HepG2 (cell line): ENCODE measurements around the gene HMGCS2. TPM values are rescaled to one million over a fixed set of nuclear protein-coding genes. Genes with fewer than 3 reads are reported as not detected.

Source experiments
- ARNT2 ChIP-seq: sonication (generic); formaldehyde crosslinking; IDR thresholded peaks from 2 replicates; pipeline ENCODE4 v1.8.0; 2022; ENCODE audit warnings: mild to moderate bottlenecking, low read depth, missing genetic modification reagents, moderate library complexity
- CBX1 ChIP-seq: IDR thresholded peaks from one replicate; pipeline ENCODE4 v1.6.1; 2016; ENCODE audit warnings: antibody characterized with exemption, low read depth
- CREBL2 ChIP-seq: sonication (generic); formaldehyde crosslinking; IDR thresholded peaks from 2 replicates; pipeline ENCODE4 v1.8.1; 2023; ENCODE audit warnings: missing genetic modification reagents, mild to moderate bottlenecking, borderline replicate concordance
- DNMT3B ChIP-seq: conservative IDR thresholded peaks from 2 replicates; pipeline ENCODE4 v1.6.1; 2016; ENCODE audit warnings: missing biosample characterization, control low read depth
- GMEB2 ChIP-seq: IDR thresholded peaks from 2 replicates; pipeline ENCODE4 v1.6.1; 2016; ENCODE audit warnings: missing biosample characterization, missing genetic modification reagents, low read depth
- GZF1 ChIP-seq: sonication (generic); formaldehyde crosslinking; IDR thresholded peaks from 2 replicates; pipeline ENCODE4 v1.5.1; 2020; ENCODE audit warnings: mild to moderate bottlenecking, missing genetic modification reagents
- HMGA1 ChIP-seq: sonication (generic); formaldehyde crosslinking; conservative IDR thresholded peaks from 2 replicates; pipeline ENCODE4 v1.4.0; 2020; ENCODE audit warnings: missing genetic modification reagents
- IKZF4 ChIP-seq: sonication (generic); formaldehyde crosslinking; IDR thresholded peaks from 2 replicates; pipeline ENCODE4 v1.5.1; 2020; ENCODE audit warnings: borderline replicate concordance, mild to moderate bottlenecking, low read depth, missing genetic modification reagents; ENCODE audit errors: not compliant biosample characterization
- KDM3A ChIP-seq: IDR thresholded peaks from 2 replicates; pipeline ENCODE4 v1.6.1; 2018; ENCODE audit warnings: low read depth, missing compliant biosample characterization
- KLF13 ChIP-seq: sonication (generic); formaldehyde crosslinking; IDR thresholded peaks from 2 replicates; pipeline ENCODE4 v1.4.0; 2020; ENCODE audit warnings: mild to moderate bottlenecking, missing genetic modification reagents
- RNF2 ChIP-seq: fragments of 450-650 bp; conservative IDR thresholded peaks from 2 replicates; pipeline ENCODE4 v1.6.1; 2016; ENCODE audit warnings: low read depth
- SIN3A ChIP-seq: IDR thresholded peaks from 2 replicates; pipeline ENCODE4 v1.6.1; 2011; ENCODE audit warnings: low read depth, mild to moderate bottlenecking, control low read depth, low read length, borderline replicate concordance
- XRCC5 ChIP-seq: fragments of 200-400 bp; formaldehyde crosslinking; optimal IDR thresholded peaks from 2 replicates; pipeline ENCODE3; 2017; ENCODE audit warnings: mild to moderate bottlenecking, low read length
- ZFP37 ChIP-seq: sonication (generic); formaldehyde crosslinking; IDR thresholded peaks from 2 replicates; pipeline ENCODE4 v1.4.0; 2020; ENCODE audit warnings: missing genetic modification reagents, borderline replicate concordance
- ZNF280B ChIP-seq: sonication (generic); formaldehyde crosslinking; IDR thresholded peaks from 2 replicates; pipeline ENCODE4 v1.5.0; 2020; ENCODE audit warnings: missing genetic modification reagents, mild to moderate bottlenecking, borderline replicate concordance
- ZNF350 ChIP-seq: sonication (generic); formaldehyde crosslinking; IDR thresholded peaks from 2 replicates; pipeline ENCODE4 v1.4.0; 2020; ENCODE audit warnings: mild to moderate bottlenecking, low read depth, missing genetic modification reagents, borderline replicate concordance
- polyA plus RNA-seq, 8 experiments: library from polyadenylated mRNA; depleted of rRNA in 3 of 8; stranded (reverse) in 7 of 8; unstranded in 1 of 8; fragments of >200 nt; fragmentation: Illumina TruSeq in 4 of 8; extraction: Trizol in 4 of 8; gene quantifications; 2 replicates each; pipeline versions ENCODE4 v1.2.1 to v1.2.3, GENCODE V29; 2011 to 2016; ENCODE audit warnings: low read depth in 4 of 8, missing spikeins in 1 of 8, mixed read lengths in 1 of 8; ENCODE audit not compliant: insufficient read depth in 1 of 8
- total RNA-seq, 5 experiments: library from RNA; depleted of rRNA; stranded (reverse); fragments of >200 nt; fragmentation: Illumina TruSeq; extraction: Trizol; gene quantifications; 2 replicates each; pipeline ENCODE4 v1.2.3, GENCODE V29; 2016; ENCODE audit warnings: low read depth in 1 of 5
- TF ChIP-seq, protein P1 (sequence below): sonication (generic); formaldehyde crosslinking; IDR thresholded peaks from 2 replicates; pipeline ENCODE4 v1.5.0; 2020; ENCODE audit warnings: missing genetic modification reagents
- TF ChIP-seq, protein P2 (sequence below): sonication (generic); formaldehyde crosslinking; IDR thresholded peaks from 2 replicates; pipeline ENCODE4 v1.8.0; 2022; ENCODE audit warnings: missing genetic modification reagents, mild to moderate bottlenecking, borderline replicate concordance
- TF ChIP-seq, protein P3 (sequence below), 2 experiments: sonication (generic) in 1 of 2; formaldehyde crosslinking in 1 of 2; IDR thresholded peaks; 2 replicates each; pipeline versions ENCODE4 v1.5.1 to v1.6.1; 2011 to 2020; ENCODE audit warnings: borderline replicate concordance in 1 of 2, low read depth in 1 of 2, low read length in 1 of 2, mild to moderate bottlenecking in 1 of 2, missing genetic modification reagents in 1 of 2, moderate library complexity in 1 of 2
- TF ChIP-seq, protein P4 (sequence below): sonication (generic); formaldehyde crosslinking; IDR thresholded peaks from 2 replicates; pipeline ENCODE4 v1.5.0; 2020; ENCODE audit warnings: missing genetic modification reagents, mild to moderate bottlenecking, borderline replicate concordance

Gene HMGCS2
- total and polyA plus RNA-seq, 2 of the 13 experiments (the other 11 are each of a cell fraction or from before 2014, with no cell fraction given), result 0.44 to 1.5 TPM

DNA sequence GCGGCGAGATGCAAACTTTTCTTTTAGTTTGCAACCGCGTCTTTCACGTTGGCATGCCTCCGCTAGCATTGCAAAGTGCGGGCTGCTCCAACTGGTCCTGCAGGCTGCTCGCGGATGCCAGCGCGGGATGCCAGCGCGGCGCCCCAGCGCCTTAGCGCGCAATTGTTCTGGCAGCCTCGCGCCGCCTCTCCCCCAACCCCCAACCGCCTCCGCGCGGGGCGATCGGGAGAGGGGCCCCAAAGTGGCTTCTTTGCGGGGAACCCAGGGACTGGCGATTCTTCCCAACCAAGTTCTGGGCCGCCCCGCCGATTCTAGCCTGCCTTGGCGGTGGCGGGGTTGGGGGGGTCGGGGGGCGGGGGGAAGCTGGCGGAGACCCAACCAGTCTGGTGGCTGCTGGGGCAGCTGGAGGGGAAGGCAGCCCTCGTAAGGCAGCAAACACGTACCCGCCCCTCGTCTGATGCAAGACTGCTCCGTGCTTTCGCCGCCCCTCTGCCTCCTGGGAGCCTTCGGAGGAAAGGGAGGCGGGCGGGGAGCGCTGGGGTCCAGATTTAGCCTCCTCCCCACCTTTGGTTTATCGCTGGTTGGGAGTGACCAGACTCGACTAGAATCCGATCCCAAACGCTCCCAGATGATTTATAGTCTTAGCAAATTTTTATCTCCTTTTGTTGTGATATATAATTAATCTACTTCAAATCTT lies 56.2 kb downstream of the HMGCS2 start (continued):
- TF ChIP-seq CREBL2 (CRISPR knock-in tag), result no peak
- no peak for TF ChIP-seq HMGA1
- peak; percentile 75; the same call in 1 of the 2 replicates for TF ChIP-seq SIN3A
- TF ChIP-seq ARNT2 (CRISPR knock-in tag), result peak; percentile 51
- TF ChIP-seq, protein P1, sequence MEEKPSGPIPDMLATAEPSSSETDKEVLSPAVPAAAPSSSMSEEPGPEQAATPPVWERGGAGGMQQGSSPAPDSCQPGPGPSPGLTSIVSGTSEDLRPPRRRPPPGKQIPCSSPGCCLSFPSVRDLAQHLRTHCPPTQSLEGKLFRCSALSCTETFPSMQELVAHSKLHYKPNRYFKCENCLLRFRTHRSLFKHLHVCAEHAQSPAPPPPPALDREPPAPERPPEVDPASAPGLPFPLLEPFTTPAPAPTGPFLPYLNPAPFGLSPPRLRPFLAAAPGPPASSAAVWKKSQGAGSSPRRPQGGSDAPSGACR (CRISPR knock-in tag), result 0 out of 2 replicates have a peak, but pooled peaks have one; percentile 57
- TF ChIP-seq ZNF280B (CRISPR knock-in tag), result no peak
- TF ChIP-seq GZF1 (CRISPR knock-in tag), result no peak
- no peak for TF ChIP-seq KLF13 (CRISPR knock-in tag)
- TF ChIP-seq, protein P2, sequence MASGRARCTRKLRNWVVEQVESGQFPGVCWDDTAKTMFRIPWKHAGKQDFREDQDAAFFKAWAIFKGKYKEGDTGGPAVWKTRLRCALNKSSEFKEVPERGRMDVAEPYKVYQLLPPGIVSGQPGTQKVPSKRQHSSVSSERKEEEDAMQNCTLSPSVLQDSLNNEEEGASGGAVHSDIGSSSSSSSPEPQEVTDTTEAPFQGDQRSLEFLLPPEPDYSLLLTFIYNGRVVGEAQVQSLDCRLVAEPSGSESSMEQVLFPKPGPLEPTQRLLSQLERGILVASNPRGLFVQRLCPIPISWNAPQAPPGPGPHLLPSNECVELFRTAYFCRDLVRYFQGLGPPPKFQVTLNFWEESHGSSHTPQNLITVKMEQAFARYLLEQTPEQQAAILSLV (CRISPR knock-in tag), result no peak
- TF ChIP-seq XRCC5, result peak; percentile 7
- no peak for TF ChIP-seq RNF2
- TF ChIP-seq CBX1, result no peak
- no peak for TF ChIP-seq IKZF4
- TF ChIP-seq ZNF350 (CRISPR knock-in tag), result no peak
- TF ChIP-seq GMEB2 (CRISPR knock-in tag), result no peak
- TF ChIP-seq DNMT3B (CRISPR knock-in tag), result no peak
- TF ChIP-seq, protein P3, sequence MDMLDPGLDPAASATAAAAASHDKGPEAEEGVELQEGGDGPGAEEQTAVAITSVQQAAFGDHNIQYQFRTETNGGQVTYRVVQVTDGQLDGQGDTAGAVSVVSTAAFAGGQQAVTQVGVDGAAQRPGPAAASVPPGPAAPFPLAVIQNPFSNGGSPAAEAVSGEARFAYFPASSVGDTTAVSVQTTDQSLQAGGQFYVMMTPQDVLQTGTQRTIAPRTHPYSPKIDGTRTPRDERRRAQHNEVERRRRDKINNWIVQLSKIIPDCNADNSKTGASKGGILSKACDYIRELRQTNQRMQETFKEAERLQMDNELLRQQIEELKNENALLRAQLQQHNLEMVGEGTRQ (IDR thresholded peaks at IDR 0.05; ENCODE audit: low read depth, low read length), result no peak
- TF ChIP-seq, protein P3 (CRISPR knock-in tag; IDR thresholded peaks at IDR 0.05; ENCODE audit: borderline replicate concordance), result 0 out of 2 replicates have a peak, but pooled peaks have one; percentile 7
- TF ChIP-seq, protein P4, sequence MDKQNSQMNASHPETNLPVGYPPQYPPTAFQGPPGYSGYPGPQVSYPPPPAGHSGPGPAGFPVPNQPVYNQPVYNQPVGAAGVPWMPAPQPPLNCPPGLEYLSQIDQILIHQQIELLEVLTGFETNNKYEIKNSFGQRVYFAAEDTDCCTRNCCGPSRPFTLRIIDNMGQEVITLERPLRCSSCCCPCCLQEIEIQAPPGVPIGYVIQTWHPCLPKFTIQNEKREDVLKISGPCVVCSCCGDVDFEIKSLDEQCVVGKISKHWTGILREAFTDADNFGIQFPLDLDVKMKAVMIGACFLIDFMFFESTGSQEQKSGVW (CRISPR knock-in tag), result no peak
- TF ChIP-seq KDM3A (CRISPR knock-in tag), result 0 out of 2 replicates have a peak, but pooled peaks have one; percentile 19
- TF ChIP-seq ZFP37 (CRISPR knock-in tag), result no peak
